MM.1S (cell line): ENCODE results near the gene TRUB2.

Experiments
- CTCF ChIP-seq: fragments of 300-600 bp; sonication (generic); IDR thresholded peaks from 2 replicates; pipeline ENCODE4 v1.5.1; 2016; ENCODE audit warnings: antibody characterized with exemption, low read length, mixed read lengths
- EZH2phosphoT487 ChIP-seq: fragments of 300-600 bp; sonication (generic); IDR thresholded peaks from 2 replicates; pipeline ENCODE4 v1.6.1; 2018; ENCODE audit warnings: antibody characterized with exemption, low read length

DNA sequence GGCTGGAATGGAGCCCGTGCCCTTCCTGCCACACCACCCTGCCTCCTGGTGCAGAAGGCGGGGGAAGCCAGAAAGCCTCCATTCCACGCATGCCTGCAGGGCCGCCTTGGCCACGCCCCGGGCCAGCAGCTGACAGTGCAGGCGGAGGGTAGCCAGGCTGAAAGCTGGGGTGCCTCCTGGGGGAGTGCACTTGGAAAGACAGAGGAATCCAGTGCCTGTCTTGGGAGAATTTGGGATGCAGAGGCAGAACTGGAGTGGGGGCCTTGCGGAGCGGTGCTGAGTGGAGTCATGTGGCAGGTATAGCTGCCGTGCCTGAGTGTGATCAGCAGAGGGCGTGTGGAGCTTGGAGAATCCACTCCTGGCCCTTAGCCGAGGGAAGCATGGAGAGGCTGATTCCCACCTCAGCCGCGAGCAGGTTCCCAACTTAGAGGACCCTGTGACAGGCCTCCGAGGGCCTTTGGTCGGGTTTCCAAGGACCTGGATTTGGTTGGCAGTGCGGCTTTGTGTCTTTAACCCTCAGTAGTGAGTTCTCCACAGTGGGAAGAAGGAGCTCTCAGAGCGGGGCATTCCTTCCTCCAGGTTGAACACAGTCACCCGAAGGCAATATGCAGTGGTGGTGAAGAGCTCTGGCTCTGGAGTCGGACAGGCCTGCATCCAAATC lies 39.9 kb upstream of the TRUB2 start:
- TF ChIP-seq CTCF (peak; percentile 84), EZH2phosphoT487 (no peak)
